Spleen (tissue), 7 donors: Measurements from ENCODE around the gene ZKSCAN3.

ENCODE experiments used
- CTCF ChIP-seq, 11 experiments: fragments of 200-600 bp in 7 of 11; fragments of 450-650 bp in 4 of 11; sonication (generic) in 4 of 11; IDR thresholded peaks in 8 of 11; conservative IDR thresholded peaks in 3 of 11; 1 replicate in 7 of 11; 2 replicates in 4 of 11; pipeline versions ENCODE4 v1.4.0 to v1.8.0; 2016 to 2021; ENCODE audit warnings: antibody characterized with exemption in 11 of 11, inconsistent platforms in 4 of 11, mild to moderate bottlenecking in 1 of 11
- POLR2A ChIP-seq, 3 donors: fragments of 450-650 bp; IDR thresholded peaks; one replicate each; pipeline ENCODE4 v1.5.1; 2017; ENCODE audit warnings: antibody characterized with exemption in 3 of 3, mild to moderate bottlenecking in 1 of 3
- donor health status: DM: no; HTN: no; CAD: no; lungs with moderate emphysema.
- donor health status: DM: no; HTN: no; CAD: no.
- donor health status: DM: no; HTN: no; CAD: no.

GRCh38 chr6:28395918-28396317 lies 46.2 kb downstream of the ZKSCAN3 start:
- TF ChIP-seq CTCF (IDR thresholded peaks at IDR 0.05 in 8 of 11, conservative IDR thresholded peaks at IDR 0.05 in 3 of 11): no peak
- TF ChIP-seq POLR2A (IDR thresholded peaks at IDR 0.05): no peak
